NT2/D1 (cell line): ENCODE results near the gene FGFR3.

Experiments
- DNase-seq: peaks from one replicate; pipeline ENCODE4 v3.0.0-alpha.2; 2011; ENCODE audit warnings: low read depth, low spot score
- H3K27me3 ChIP-seq: 2 replicates; pipeline ENCODE4 v1.6.0; 2011; ENCODE audit warnings: mild to moderate bottlenecking; ENCODE audit not compliant: insufficient read length, insufficient read depth
- H3K36me3 ChIP-seq: 2 replicates; pipeline ENCODE4 v1.6.1; 2011; ENCODE audit warnings: mild to moderate bottlenecking, low read length, mixed read lengths; ENCODE audit not compliant: insufficient read depth, insufficient read length
- H3K4me1 ChIP-seq: 2 replicates; pipeline ENCODE4 v1.5.1; 2011; ENCODE audit not compliant: insufficient read depth, insufficient read length
- H3K4me3 ChIP-seq: 2 replicates; pipeline ENCODE4 v1.5.1; 2011; ENCODE audit warnings: low read depth; ENCODE audit not compliant: insufficient read length
- H3K9ac ChIP-seq: 2 replicates; pipeline ENCODE4 v1.6.0; 2011; ENCODE audit warnings: low read depth; ENCODE audit not compliant: insufficient read length
- H3K9me3 ChIP-seq: 2 replicates; pipeline ENCODE4 v1.5.1; 2011; ENCODE audit warnings: mild to moderate bottlenecking, low read length; ENCODE audit not compliant: insufficient read depth
- SUZ12 ChIP-seq: IDR thresholded peaks from 2 replicates; pipeline ENCODE4 v1.6.1; 2011; ENCODE audit not compliant: insufficient read length, insufficient read depth; ENCODE audit errors: extremely low read depth
- YY1 ChIP-seq: IDR thresholded peaks from 2 replicates; pipeline ENCODE4 v1.6.1; 2011; ENCODE audit not compliant: insufficient read length, insufficient read depth
- ZNF274 ChIP-seq: IDR thresholded peaks from 2 replicates; pipeline ENCODE4 v1.6.1; 2011; ENCODE audit warnings: mild to moderate bottlenecking, low read depth, low read length

FGFR3 gene

DNA sequence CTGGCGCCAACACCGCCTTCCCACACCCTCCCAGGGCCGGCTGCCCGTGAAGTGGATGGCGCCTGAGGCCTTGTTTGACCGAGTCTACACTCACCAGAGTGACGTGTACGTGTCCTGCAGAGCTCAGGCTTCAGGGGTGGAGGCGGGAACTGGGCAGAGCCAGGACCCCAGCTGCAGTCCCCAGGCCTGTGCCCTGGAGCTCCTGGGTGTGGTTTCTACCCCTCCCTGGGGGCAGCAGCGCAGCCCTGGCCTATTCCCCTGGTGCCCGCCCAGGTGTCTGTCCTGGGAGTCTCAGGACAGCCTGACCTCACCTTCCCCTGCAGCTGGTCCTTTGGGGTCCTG, 13.1 kb downstream of the FGFR3 start:
- no peak for DNase-seq
- Histone ChIP-seq H3K27me3 (no peaks in the 10 kb centered on the region), H3K9me3 (no peaks in the 10 kb centered on the region), H3K4me3 (no peak overlapping the region), H3K4me1 (peaks cover 15% of the 10 kb centered on the region), H3K36me3 (peaks cover 87% of the 10 kb centered on the region), H3K9ac (no peak overlapping the region)
- no peak for TF ChIP-seq YY1
- no peak for TF ChIP-seq SUZ12
- no peak for TF ChIP-seq ZNF274

DNA sequence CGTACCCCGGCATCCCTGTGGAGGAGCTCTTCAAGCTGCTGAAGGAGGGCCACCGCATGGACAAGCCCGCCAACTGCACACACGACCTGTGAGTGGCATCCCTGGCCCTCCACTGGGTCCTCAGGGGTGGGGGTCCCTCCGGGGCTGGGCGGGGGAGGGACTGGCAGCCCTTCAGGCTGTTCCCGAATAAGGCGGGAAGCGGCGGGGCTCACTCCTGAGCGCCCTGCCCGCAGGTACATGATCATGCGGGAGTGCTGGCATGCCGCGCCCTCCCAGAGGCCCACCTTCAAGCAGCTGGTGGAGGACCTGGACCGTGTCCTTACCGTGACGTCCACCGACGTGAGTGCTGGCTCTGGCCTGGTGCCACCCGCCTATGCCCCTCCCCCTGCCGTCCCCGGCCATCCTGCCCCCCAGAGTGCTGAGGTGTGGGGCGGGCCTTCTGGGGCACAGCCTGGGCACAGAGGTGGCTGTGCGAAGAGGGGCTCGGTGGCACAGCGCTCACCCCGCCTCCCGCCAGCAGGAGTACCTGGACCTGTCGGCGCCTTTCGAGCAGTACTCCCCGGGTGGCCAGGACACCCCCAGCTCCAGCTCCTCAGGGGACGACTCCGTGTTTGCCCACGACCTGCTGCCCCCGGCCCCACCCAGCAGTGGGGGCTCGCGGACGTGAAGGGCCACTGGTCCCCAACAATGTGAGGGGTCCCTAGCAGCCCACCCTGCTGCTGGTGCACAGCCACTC, 13.7 kb downstream of the FGFR3 start:
- DNase-seq = no peak
- Histone ChIP-seq H3K4me1 (peaks cover 14% of the 10 kb centered on the region), H3K9ac (no peak overlapping the region), H3K27me3 (no peaks in the 10 kb centered on the region), H3K36me3 (peaks cover 87% of the 10 kb centered on the region), H3K4me3 (no peak overlapping the region), H3K9me3 (no peaks in the 10 kb centered on the region)
- TF ChIP-seq SUZ12 (no peak), YY1 (no peak), ZNF274 (no peak)

DNA sequence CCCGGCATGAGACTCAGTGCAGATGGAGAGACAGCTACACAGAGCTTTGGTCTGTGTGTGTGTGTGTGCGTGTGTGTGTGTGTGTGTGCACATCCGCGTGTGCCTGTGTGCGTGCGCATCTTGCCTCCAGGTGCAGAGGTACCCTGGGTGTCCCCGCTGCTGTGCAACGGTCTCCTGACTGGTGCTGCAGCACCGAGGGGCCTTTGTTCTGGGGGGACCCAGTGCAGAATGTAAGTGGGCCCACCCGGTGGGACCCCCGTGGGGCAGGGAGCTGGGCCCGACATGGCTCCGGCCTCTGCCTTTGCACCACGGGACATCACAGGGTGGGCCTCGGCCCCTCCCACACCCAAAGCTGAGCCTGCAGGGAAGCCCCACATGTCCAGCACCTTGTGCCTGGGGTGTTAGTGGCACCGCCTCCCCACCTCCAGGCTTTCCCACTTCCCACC, 14.3 kb downstream of the FGFR3 start:
- no peaks in the 10 kb centered on the region for H3K27me3 ChIP-seq
- no peaks in the 10 kb centered on the region for H3K9me3 ChIP-seq
- H3K36me3 ChIP-seq = peaks cover 83% of the 10 kb centered on the region
- H3K9ac ChIP-seq = no peak overlapping the region
- peaks cover 14% of the 10 kb centered on the region for H3K4me1 ChIP-seq
- no peak overlapping the region for H3K4me3 ChIP-seq
- no peak for DNase-seq
- TF ChIP-seq SUZ12 = no peak
- TF ChIP-seq YY1 = no peak
- no peak for TF ChIP-seq ZNF274

DNA sequence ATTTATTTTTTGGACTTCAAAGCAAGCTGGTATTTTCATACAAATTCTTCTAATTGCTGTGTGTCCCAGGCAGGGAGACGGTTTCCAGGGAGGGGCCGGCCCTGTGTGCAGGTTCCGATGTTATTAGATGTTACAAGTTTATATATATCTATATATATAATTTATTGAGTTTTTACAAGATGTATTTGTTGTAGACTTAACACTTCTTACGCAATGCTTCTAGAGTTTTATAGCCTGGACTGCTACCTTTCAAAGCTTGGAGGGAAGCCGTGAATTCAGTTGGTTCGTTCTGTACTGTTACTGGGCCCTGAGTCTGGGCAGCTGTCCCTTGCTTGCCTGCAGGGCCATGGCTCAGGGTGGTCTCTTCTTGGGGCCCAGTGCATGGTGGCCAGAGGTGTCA, 15.3 kb downstream of the FGFR3 start:
- no peak overlapping the region for H3K9ac ChIP-seq
- no peak overlapping the region for H3K4me3 ChIP-seq
- peaks cover 18% of the 10 kb centered on the region for H3K4me1 ChIP-seq
- no peak for TF ChIP-seq YY1
- H3K9me3 ChIP-seq = no peaks in the 10 kb centered on the region
- DNase-seq = no peak
- H3K36me3 ChIP-seq = peaks cover 83% of the 10 kb centered on the region
- H3K27me3 ChIP-seq = no peaks in the 10 kb centered on the region

DNA sequence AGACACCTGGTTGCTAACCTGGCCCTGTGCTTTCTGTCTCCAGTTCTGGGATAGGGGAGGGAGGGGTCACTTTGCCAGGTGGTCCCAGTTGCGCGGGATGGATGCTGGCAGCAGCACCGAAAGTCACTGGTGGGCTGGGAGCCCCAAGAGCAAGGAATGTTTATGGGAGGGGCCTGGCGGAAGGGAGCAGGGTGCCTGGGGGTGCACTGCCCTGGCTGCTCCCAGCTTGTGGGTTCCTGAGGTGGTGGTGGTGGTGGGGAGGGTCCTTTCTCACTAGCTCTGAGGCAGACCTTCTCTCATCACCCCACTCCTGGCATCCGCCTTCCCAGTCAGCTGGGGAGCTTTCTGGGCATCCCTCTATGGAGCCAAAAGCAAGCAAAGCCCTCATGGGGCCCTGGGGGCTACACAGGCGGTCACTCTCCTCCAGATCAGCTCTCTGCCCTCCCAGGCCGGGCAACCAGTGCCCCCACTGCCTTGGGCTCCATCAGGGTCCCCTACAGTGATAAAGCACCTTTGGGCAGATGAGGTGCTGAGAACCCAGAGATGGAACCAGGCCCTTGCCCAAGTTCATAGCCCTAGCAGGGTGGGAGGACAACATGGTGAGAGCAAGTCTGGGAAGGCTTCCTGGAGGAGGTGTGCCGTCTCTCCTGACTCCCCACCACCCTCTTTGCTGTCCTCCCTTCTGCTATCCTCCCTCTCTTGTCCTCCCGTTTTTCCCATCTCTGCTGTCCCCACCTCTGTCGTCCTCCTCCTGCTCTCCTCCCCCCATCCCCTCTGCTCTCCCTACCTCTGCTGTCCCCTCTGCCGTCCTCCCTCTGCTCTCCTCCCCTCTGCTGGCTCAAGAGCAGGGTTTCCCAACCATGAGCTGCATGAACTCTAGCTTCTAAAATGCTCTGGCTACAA, 16.0 kb downstream of the FGFR3 start:
- TF ChIP-seq ZNF274 (no peak), SUZ12 (no peak), YY1 (no peak)
- Histone ChIP-seq H3K4me1 (peaks cover 18% of the 10 kb centered on the region), H3K4me3 (no peak overlapping the region), H3K9ac (peak overlapping the region; percentile 27), H3K9me3 (no peaks in the 10 kb centered on the region), H3K27me3 (no peaks in the 10 kb centered on the region), H3K36me3 (peaks cover 83% of the 10 kb centered on the region)
- no peak for DNase-seq

DNA sequence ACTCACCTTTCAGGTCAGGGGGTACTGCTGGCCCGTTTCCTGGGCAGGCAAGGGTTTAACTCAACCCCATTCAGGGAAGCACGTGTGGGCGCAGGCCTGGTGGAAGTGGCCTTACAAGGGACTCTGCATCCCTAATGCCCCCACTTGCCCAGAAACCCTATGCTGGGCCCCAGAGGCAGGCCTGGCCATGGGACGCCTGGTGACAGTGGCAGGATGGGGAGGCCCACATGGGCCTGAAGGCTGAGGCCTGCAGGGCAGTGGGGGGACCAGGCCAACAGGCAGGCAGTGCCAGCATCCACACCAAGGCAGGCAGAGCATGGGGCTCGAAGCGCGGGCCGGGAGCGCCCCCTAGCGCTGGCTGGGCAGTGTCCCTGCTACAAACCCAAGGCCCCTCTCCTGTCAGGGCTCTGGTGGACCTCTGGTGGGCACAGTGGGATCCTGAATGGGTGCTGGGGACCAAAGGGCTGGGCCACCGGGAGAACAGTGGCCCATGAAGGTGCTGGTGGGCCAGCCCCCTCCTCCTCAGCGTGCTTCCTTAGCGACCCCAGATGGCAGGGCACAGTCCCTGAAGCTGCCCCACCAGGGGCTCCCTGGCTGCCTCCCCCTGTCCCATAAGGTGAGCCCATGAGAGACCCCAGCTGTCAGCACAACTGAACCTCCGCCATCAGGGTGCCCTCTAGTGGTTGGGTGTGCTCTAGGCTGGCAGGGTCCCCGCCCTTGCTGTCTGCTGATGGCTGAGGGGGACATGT, 16.8 kb downstream of the FGFR3 start:
- Histone ChIP-seq H3K4me3 (no peak overlapping the region), H3K9me3 (no peaks in the 10 kb centered on the region), H3K4me1 (peaks cover 18% of the 10 kb centered on the region), H3K9ac (peak overlapping the region; percentile 34), H3K27me3 (no peaks in the 10 kb centered on the region), H3K36me3 (peaks cover 83% of the 10 kb centered on the region)
- TF ChIP-seq YY1 = no peak
- no peak for TF ChIP-seq ZNF274
- no peak for TF ChIP-seq SUZ12
- peak; percentile 80 for DNase-seq

DNA sequence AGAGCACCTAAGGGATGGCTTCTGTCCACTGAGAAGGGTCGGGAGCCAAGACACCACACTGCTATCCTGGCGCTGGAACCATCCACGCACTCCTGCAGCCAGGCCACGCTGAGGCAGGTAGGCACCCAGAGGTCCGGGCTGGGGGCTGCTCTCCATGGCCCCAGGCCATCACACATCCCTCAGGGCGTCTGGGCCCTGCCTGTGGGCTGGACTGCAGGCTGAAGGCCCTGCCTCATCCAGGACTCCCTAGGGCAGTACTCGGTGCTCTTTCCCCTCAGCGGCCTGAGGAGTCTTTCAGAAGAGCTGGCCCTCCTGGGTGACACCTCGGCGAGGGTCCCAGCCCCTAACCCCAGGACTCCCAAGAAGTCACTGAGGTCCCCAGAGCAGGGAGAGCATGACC, 17.7 kb downstream of the FGFR3 start:
- TF ChIP-seq ZNF274 = no peak
- TF ChIP-seq SUZ12 = no peak
- TF ChIP-seq YY1 = no peak
- peaks cover 18% of the 10 kb centered on the region for H3K4me1 ChIP-seq

More for the DNA sequence above, 17.7 kb downstream of the FGFR3 start:
- peaks cover 83% of the 10 kb centered on the region for H3K36me3 ChIP-seq
- no peaks in the 10 kb centered on the region for H3K9me3 ChIP-seq
- no peak overlapping the region for H3K4me3 ChIP-seq
- peak overlapping the region; percentile 32 for H3K9ac ChIP-seq
- no peaks in the 10 kb centered on the region for H3K27me3 ChIP-seq
- DNase-seq = no peak
